ENCODE results near the gene STK11IP. TPM values are rescaled to one million over a fixed set of nuclear protein-coding genes. Genes with fewer than 3 reads are reported as not detected.

Gene STK11IP
- total RNA-seq, 1 experiment from 2014 or later = 14.0 TPM

DNA sequence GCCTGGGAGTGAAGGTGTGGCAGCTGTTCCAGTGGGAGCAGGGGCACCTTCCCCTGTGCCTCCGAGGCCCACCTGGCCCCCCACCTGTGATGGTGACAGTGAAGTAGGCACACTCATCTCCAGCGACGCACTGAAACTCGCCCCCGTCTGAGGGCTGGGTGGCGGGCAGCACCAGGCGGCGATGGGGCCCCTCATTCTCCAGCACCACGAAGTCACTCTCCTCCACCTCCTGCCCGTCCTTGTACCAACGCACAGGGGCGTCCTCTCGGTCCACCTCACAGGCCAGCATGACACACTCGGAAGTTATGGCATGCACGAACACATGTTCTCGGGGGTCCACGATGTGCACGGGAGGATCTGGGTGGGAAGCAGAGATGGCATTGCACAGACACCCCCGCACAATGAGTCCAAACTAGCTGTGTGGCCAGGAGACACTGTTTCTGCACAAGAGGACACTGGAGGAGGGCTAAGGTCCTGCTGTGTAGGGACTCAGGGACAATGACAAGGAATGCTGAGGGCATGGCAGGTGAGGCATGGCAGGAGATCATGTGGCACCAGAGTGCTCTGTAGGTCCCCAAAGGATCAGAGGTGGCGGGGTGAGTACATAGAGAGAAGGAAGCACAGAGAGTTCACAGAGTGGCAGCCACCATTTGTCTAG, 34.3 kb upstream of the STK11IP start:
- no peak for DNase-seq (ENCODE audit: low read depth)

DNA sequence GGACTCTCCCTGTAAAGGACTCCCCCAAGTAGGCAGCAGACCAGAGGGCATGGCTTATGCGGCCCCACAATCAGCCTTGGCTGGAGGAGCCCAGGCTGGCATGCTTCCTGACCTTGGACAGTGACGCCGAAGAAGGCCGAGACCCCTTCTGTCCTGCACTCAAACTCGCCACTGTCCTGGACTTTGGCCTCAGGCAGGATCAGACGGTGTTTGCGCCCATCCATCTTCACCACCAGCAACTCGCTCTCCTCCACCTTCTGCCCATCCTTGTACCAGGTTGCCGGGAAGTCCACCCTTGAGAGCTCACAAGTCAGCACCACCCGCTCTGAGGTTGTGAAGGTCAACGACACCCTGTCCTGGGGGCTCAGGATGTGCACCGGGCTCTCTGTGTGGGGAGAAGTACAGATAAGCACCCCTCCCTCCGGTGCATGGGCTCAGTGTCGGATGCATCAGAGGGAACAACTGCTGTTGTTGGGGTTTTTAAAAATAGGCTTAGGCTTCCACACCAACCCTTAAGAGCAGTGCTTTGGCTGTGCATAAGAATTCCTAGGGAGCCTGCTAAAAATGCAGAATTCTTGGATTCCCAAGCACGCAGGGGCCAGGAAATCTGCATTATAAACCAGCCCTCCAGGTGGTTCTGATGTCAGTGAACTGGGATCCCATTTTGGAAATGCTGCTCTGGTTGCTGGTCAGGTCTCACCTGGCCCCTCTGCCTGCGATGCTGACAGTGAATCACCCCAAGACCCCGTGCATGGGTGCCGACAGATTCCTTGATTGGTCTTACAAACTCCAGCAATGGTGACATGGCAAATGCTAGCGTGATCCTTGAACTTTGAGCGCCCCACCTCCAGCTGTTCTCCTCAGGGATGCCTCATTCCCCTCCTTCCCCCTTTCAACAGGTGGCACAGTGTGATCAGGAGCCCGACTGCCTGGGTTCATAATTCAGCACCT, 32.3 kb upstream of the STK11IP start:
- no peak for DNase-seq (ENCODE audit: low read depth)

DNA sequence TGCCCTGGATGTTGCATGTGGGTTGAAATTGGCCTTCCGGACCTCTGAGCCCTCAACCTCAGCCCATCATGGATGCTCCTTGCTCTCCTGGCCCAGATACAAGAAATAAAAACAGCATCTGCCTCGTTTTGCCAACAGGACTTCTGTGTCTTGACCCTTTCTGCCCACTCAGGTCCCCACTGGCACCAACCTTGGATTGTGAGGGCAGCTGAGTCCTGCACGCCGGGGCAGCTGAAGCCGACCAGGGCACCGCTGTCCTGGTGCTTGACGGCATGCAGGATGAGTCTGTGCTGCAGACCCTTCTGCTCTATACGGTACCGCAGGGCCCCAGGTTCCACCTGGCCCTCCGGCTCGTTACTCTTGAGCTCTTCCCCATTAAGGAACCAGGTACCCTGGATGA, 31.0 kb upstream of the STK11IP start:
- DNase-seq (ENCODE audit: low read depth) = no peak

DNA sequence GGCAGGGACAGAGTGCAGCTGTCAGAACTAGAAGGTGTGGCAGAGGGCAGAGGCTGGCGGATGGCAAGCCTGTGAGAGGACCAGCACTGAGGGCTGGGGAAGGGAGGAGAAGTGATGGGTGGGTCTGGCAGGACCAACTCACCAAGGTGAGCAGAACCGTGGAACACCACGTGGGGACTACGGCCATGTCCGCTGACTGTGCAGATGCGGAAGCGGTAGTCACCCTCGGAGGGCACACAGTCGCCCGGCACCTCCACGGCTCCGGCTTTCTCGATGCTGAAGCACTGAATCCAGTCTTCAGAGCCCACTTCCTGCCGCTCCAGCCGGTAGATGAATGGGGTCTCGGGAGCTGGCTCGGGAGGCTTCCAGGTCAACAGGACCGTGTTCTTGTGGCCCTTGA, 30.5 kb upstream of the STK11IP start:
- no peak for DNase-seq (ENCODE audit: low read depth)

DNA sequence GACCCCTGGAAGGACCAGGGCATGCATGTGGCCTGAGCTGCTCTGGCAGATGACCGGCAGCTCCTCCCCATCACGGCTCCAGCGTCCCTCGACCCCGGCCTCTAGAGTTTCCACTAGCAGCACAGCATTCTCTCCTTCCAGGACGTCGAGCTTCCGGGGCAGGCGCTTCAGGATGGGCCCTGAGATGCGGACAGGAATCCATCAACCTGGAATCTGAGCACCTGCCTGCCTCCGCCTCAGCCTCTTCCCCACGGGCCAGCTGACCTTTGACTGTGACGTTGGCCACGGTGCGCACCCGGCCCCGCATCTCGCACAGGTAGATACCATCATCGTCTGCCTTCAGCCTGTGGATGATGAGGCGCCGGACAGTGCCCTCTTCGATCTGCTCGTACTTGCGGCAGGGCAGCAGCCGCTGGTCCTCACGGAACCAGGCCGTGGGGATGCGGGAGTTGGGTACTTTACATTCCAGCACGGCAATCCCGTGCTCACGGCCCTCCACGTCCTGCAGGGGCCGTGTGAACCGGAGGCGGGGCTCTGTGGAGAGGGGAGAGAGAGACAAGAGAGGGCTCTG, 29.8 kb upstream of the STK11IP start:
- no peak for DNase-seq (ENCODE audit: low read depth)

DNA sequence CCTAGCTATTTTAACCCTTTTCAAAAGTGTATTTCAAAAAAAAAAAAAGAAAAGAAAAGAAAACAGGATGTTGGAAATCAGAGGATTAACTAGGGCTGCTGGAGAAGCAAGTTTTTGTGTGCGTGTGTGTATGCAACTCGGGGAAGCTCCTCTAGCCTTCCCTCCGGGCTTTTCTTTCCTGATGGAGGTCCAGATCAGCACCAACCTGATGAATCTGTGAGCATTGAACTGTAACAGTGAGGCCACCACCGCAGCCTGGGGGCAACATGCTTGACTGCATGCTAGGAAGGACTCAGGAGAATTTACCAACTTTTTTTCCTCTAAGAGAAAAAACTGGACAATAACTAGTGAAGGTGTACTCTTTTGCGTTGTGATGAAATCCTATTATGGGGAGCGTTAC, 28.6 kb upstream of the STK11IP start:
- no peak for DNase-seq (ENCODE audit: low read depth)

DNA sequence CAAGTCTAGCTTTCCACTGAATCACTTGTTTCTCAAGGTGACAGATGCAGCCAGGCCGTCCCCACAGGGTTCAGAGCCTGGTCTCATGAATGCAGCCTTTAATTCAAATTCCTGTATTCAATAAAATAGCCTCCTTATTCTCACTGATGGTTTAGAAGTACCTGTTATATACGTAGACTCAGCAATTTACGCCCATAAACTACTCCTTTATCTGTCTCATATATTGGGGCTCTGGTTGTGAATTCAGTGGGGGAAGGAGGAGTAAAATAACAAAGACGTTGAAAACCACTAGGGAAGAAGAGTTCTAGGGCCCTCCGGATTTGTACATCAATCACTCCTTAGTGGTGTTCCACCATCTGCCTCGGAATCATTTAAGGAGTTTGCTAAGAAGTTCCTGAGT, 28.0 kb upstream of the STK11IP start:
- no peak for DNase-seq (ENCODE audit: low read depth)

DNA sequence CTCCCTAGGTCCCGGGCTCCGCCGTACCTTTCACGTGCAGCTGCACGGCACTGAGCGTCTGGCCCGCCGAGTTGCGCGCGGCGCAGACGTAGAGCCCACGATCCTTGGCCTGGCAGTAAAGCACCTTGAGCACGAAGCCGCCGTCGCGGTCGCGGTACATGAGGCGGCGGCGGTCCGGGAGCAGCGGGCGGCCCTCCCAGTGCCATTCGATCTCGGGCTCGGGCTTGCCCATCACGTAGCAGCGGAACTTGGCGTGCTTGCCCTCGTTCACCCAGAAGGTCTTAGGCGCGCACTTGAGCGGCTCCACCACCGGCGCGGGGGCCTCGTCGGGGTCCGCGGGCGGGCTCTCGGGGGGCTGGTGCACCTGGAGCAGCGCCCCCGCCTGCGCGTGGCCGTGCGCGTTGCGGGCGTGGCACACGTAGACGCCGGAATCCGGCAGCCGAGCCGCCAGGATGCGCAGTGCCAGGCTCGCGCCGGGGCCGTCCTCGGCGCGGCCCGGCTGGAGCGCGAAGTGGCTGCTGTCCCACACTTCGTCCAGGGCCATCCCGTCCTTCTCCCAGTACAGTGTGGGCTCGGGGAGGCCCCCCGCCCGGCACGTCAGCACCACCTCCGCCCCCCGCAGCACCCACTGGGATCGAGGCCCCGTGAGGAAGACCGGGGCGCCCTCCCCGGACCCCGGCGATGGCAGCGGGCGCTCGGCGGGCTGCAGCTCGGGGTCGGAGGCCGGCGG, 27.3 kb upstream of the STK11IP start:
- peak; percentile 40 for DNase-seq (ENCODE audit: low read depth)

DNA sequence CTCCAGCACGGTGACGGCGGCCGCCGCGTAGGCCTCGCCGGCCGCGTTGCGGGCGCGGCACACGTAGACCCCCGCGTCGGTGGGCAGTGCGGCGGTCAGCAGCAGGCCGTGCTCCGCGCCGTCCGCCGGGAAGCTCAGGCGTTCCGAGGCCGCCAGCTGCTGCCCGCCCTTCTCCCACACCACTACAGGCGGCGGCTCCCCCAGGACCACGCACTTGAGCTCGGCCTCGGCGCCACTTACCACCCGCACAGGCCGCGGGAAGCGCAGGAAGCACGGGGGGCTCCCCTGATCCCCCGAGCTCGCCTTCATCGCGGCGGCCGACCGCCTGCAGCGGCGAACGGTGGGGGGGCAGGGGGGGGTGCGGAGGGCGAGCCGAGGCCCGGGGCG, 26.7 kb upstream of the STK11IP start:
- DNase-seq (ENCODE audit: low read depth) = peak; percentile 30

DNA sequence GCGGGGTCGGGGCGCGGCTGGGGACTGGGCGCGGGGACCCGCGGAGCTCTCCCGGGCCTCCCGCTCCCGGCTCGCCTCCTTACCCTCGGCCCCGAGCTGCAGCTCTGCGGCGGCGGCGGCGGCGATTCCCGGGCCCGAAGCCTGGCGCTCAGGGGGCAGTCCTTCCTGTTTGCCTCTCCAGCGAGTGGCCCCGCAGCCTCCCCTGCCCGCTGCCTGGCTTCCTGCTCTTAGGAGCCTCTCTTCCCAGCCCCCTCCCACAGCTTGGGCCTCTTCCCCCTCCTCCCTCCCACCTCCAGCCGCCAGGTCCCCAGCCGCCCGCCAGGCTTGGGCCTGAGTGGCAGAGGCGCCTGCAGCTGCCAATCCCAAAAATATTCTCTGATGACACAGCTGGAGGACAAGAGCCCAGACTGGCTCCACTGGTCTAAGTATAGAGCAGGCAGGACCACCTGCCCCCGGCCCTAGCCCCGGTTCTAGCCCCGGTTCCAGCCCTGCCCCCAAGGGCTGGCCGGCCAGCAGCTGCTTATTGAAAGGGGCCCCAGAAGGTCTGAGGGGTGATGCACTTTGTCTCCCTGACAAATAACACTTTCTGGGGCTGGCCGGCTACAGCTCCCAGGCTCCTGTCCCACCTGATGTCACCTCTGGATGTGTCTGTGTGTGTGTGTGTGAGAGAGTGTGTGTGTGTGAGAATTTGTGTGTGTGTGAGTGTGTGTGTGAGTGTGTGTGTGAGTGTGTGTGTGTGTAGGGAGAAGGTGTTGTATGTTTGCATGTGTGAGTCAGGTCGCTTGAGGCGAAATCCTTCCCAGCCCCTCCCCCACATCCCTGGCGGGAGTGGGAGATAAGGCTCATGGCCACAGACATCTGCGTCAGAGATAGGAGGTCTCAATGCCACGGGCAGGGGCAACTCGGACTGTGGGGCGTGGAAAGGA, 26.1 kb upstream of the STK11IP start, which contains the start of gene OBSL1:
OBSL1 (minus strand) TSS at position 229 of the 926 bp plus-strand sequence. CDS start 307 bp downstream, outside the sequence.
- DNase-seq (ENCODE audit: low read depth) = peak; percentile 85

DNA sequence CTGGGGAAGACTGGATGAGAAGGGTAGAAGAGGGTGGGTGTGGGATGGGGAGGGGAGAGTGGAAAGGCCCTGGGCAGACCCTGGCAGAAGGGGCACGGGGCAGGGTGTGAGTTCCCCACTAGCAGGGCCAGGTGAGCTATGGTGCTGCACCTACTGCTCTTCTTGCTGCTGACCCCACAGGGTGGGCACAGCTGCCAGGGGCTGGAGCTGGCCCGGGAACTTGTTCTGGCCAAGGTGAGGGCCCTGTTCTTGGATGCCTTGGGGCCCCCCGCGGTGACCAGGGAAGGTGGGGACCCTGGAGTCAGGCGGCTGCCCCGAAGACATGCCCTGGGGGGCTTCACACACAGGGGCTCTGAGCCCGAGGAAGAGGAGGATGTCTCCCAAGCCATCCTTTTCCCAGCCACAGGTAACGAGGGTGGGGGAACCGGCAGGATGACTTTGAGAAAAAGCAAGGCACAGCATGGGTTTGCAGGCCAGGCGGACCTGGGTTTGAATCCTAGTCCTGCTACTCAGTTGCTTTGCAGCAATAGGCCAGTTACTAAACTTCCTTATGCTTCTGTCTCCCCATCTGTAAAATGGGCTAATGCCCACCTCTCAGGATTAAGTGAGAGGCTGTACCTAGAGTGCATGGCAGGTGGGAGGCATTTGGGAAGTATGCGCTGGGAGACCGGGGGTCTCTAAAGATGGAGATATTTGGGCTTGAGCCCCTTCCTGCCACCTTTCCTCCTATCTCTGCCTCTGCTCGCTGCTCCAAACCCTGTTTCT, 25.2 kb upstream of the STK11IP start, which contains the start of gene INHA:
INHA (plus strand) TSS at position 74 of the 765 bp plus-strand sequence; CDS start at position 139, 65 bp downstream.
- no peak for DNase-seq (ENCODE audit: low read depth)

DNA sequence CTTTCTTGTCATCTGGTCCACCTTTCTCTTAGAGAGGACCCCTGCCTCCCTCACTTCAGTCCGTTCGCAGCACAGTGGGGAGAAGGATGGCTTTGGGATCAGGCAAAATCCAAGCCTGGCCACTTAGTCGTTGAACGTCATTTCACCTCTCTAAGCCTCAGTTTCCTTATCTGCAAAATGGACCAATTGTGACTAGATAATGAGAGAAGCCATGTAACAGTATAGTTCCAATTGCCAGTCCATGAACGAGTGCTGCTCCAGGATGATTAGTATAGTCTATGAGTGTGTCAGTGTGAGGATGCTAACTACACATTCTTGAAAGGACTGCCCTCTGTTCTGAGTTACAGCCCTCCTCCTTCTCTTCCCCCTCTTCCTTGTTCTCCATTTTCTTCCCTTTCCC, 24.5 kb upstream of the STK11IP start:
- DNase-seq (ENCODE audit: low read depth) = no peak

DNA sequence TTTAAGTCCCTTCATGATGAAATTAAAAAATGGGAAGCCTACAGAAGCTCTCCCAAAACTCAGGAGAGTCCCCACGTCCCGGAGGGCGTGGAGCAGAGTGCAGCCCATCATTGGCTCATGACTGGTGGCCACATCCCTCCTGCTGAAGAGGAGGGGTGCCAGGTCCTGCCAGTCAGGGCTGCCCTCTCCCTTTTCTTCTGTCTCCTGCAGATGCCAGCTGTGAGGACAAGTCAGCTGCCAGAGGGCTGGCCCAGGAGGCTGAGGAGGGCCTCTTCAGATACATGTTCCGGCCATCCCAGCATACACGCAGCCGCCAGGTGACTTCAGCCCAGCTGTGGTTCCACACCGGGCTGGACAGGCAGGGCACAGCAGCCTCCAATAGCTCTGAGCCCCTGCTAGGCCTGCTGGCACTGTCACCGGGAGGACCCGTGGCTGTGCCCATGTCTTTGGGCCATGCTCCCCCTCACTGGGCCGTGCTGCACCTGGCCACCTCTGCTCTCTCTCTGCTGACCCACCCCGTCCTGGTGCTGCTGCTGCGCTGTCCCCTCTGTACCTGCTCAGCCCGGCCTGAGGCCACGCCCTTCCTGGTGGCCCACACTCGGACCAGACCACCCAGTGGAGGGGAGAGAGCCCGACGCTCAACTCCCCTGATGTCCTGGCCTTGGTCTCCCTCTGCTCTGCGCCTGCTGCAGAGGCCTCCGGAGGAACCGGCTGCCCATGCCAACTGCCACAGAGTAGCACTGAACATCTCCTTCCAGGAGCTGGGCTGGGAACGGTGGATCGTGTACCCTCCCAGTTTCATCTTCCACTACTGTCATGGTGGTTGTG, 23.0 kb upstream of the STK11IP start:
- no peak for DNase-seq (ENCODE audit: low read depth)

DNA sequence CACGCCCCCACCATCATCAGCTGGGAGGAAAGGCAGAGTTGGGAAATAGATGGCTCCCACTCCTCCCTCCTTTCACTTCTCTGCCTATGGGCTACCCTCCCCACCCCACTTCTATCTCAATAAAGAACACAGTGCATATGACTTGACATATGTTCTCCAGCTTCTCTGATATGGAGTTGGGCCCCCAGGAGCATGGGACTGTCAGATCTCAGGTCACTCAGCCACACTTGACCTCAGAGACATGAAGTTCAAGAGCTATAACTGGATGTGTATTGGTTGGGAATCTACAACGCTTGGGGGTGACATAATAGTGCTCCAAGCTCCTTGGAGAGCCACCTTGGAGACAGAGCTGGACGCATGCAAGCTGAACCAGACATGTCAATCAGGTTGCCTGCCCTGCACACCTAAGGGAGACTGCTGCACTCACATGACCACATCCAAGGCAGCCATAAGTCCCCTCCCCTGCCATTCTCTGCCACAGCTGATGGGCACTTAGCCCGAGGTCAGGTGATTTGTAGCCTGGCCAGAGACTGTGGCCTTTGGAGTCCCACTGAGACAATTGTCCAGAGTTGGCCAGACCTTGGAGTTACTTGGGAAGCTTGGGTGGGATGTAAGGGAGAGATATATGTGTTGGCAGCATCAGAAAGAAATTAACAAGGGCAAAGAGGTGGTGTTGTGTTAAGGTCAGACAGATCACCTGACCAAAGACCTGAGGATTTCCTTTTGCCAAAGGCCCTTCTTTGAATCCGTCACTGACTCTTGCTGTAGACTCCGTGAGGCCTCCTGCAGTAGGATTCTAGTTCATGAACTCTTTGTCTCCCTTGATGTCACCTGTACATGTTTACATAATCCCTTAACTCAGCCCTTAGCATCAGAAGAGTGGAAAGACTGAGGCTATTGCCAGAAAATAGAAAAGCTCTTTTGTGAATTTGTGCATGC, 21.8 kb upstream of the STK11IP start:
- DNase-seq (ENCODE audit: low read depth) = no peak

DNA sequence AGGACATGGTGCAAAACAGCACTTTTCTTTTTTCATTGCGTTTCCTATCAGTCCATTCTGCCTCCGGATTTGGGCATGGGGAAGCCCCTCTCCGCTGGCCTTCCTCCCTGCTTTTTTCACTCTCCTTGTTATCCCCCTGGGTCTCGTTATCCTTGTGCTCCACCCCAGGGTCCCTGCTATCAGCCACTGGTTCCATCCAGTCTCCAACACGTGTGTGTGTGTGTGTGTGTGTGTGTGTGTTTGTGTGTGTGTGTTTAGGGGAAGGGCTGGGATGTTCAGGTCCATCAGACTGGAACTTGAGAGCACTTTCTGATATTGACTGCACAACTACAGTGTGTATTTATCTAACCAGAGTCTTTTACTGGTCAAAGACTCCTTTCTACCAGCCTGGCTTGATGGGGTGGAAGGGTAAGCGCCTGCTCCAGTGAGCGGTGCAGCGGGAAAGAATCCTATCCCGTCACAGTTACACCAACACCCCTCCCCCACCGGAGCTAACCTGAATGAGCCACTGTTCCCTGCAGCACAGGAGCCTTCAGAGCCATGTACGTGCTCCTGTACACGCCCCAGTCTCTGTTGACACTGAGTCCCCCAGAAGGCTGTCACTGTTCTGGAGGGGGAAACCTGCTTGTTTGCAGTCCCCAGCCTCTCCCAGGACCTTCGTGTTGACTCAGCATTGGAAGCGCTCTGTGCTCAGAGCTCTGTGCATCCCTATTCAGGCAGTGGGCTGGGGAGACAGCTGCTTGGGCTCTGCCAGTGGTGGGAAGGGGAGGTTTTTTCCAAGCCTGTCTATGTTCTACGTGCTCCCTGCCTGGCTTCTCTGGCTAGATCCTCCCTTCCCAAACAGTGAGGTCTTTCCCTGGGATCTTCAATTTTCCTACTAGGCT, 20.9 kb upstream of the STK11IP start:
- no peak for DNase-seq (ENCODE audit: low read depth)

DNA sequence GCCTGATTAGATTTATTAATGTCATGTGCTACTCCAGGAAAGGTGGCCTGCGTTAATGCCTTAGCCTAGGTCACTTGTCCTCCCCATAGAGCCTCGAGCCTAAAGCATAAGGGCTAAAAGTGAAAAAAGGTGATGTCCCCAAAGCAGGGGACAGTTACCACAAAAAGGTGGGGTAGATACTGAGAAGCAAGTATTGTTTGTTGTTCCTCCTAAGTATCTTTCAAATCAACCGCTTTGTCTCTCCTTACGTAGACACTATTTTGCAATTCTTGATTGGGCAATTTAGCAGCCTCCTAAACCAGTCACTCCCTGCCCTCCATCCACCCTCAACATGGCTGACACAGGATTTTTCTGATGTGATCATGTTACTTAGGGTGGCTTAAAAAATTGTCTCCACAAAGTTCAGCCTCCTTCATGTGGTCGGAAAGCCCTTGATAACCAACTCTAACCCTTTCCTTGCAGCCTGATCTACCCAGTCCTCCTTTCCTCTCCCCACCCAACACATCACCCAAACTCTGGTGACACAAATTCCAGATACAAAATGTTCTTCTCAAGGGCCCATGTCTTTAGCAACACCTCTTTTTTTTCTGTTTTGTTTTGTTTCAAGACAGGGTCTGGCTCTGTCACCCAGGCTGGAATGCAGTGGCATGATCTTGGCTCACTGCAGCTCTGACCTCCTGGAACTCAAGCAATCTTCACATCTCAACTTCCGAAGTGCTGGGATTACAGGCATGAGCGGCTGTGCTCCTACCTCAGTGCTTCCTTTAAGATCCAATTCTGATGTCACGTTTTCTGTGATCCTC, 18.6 kb upstream of the STK11IP start:
- no peak for DNase-seq (ENCODE audit: low read depth)

All from Daoy (cell line).